NCI-H2227 (cell line): ENCODE measurements around the gene ENOX1.

Source experiments
- DNase-seq: peaks from one replicate; lab custom pipeline; 2025; ENCODE audit not compliant: unreplicated experiment; lab: John Stamatoyannopoulos, UW

The ENOX1 gene

GRCh38 chr13:43492745-43493144 lies 294.0 kb downstream of the ENOX1 start:
- no peak for DNase-seq

GRCh38 chr13:43492311-43492710 lies 294.5 kb downstream of the ENOX1 start:
- DNase-seq, result no peak

- no peak for DNase-seq
Measured at GRCh38 chr13:43489233-43489632, 297.5 kb downstream of the ENOX1 start.

GRCh38 chr13:43487885-43488284 lies 298.9 kb downstream of the ENOX1 start:
- DNase-seq, result no peak

- DNase-seq, result peak; percentile 1
Measured at GRCh38 chr13:43487461-43487860, 299.3 kb downstream of the ENOX1 start.

GRCh38 chr13:43484432-43485225 lies 302.1 kb downstream of the ENOX1 start:
- no peak for DNase-seq

GRCh38 chr13:43483930-43484329 lies 302.8 kb downstream of the ENOX1 start:
- DNase-seq, result no peak

GRCh38 chr13:43482641-43483040 lies 304.1 kb downstream of the ENOX1 start:
- no peak for DNase-seq

- no peak for DNase-seq
Measured at GRCh38 chr13:43482026-43482425, 304.7 kb downstream of the ENOX1 start.

GRCh38 chr13:43478902-43479301 lies 307.9 kb downstream of the ENOX1 start:
- no peak for DNase-seq

- no peak for DNase-seq
Measured at GRCh38 chr13:43478211-43478610, 308.6 kb downstream of the ENOX1 start.

- DNase-seq, result no peak
Measured at GRCh38 chr13:43475140-43475539, 311.6 kb downstream of the ENOX1 start.

GRCh38 chr13:43473437-43473836 lies 313.3 kb downstream of the ENOX1 start:
- DNase-seq, result no peak

GRCh38 chr13:43472980-43473379 lies 313.8 kb downstream of the ENOX1 start:
- DNase-seq, result no peak

GRCh38 chr13:43472339-43472738 lies 314.4 kb downstream of the ENOX1 start:
- DNase-seq, result no peak

GRCh38 chr13:43470610-43471009 lies 316.2 kb downstream of the ENOX1 start:
- no peak for DNase-seq

- DNase-seq, result no peak
Measured at GRCh38 chr13:43469791-43470190, 317.0 kb downstream of the ENOX1 start.

- no peak for DNase-seq
Measured at GRCh38 chr13:43464578-43465264, 322.1 kb downstream of the ENOX1 start.

- DNase-seq, result no peak
Measured at GRCh38 chr13:43448605-43449336, 338.0 kb downstream of the ENOX1 start.

- no peak for DNase-seq
Measured at GRCh38 chr13:43446126-43446525, 340.6 kb downstream of the ENOX1 start.

GRCh38 chr13:43445668-43446067 lies 341.1 kb downstream of the ENOX1 start:
- DNase-seq, result no peak

- DNase-seq, result no peak
Measured at GRCh38 chr13:43444081-43444480, 342.7 kb downstream of the ENOX1 start.
